ENCODE data around the gene TMEM170A. TPM values are rescaled to one million over a fixed set of nuclear protein-coding genes. Genes with fewer than 3 reads are reported as not detected.
A peak's percentile ranks its signal among the peaks of the same experiment; 100 is the strongest.
"Not testable (repeated sequence)": the region's sequence is repeated elsewhere in the genome, so short reads cannot be mapped to it uniquely, and the experiment has no call there.

TMEM170A gene
- total RNA-seq, 1 experiment from 2014 or later = 21.6 TPM

GRCh38 chr16:75446416-75446815 is 18.1 kb downstream of the TMEM170A start:
- H3K36me3 ChIP-seq = 0 out of 2 replicates have a peak, but pooled peaks cover 4% of the 10 kb centered on the region
- no peak for DNase-seq
- no peaks in the 10 kb centered on the region for H3K9me3 ChIP-seq (replicated peaks)
- H3K4me3 ChIP-seq = no peak overlapping the region
- no peaks in the 10 kb centered on the region for H3K27me3 ChIP-seq
- H3K4me1 ChIP-seq = no peaks in the 10 kb centered on the region
- no peak overlapping the region for H3K27ac ChIP-seq

GRCh38 chr16:75445298-75445697 is 19.2 kb downstream of the TMEM170A start:
- no peaks in the 10 kb centered on the region for H3K9me3 ChIP-seq (replicated peaks)
- no peaks in the 10 kb centered on the region for H3K4me1 ChIP-seq

DNA sequence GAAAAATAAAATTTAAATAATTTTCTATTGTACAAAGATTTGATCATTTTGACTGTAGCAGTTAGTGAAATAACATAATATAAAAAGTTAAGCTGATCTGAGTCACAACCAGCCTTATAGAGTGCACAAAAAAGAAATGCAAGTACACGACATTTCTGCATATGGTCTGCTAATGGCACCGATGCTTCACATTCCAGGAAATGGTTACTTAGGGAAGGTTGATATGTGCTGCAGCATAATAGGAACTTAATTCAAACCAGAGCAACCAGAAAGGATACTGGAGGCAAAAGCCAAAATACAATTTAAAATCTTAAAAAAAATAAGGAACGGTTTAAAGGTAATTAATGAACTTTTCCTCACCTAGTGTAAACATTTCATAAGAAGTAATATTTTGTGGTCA is 21.2 kb downstream of the TMEM170A start:
- no peaks in the 10 kb centered on the region for H3K27me3 ChIP-seq
- H3K27ac ChIP-seq = no peak overlapping the region
- no peaks in the 10 kb centered on the region for H3K4me1 ChIP-seq
- DNase-seq = no peak
- no peak overlapping the region for H3K4me3 ChIP-seq
- 0 out of 2 replicates have a peak, but pooled peaks cover 4% of the 10 kb centered on the region for H3K36me3 ChIP-seq
- H3K9me3 ChIP-seq (replicated peaks) = no peaks in the 10 kb centered on the region

More at GRCh38 chr16:75445298-75445697, 19.2 kb downstream of the TMEM170A start:
- H3K36me3 ChIP-seq = 0 out of 2 replicates have a peak, but pooled peaks cover 4% of the 10 kb centered on the region
- no peak overlapping the region for H3K27ac ChIP-seq
- H3K27me3 ChIP-seq = no peaks in the 10 kb centered on the region
- H3K4me3 ChIP-seq = no peak overlapping the region
- DNase-seq = no peak

DNA sequence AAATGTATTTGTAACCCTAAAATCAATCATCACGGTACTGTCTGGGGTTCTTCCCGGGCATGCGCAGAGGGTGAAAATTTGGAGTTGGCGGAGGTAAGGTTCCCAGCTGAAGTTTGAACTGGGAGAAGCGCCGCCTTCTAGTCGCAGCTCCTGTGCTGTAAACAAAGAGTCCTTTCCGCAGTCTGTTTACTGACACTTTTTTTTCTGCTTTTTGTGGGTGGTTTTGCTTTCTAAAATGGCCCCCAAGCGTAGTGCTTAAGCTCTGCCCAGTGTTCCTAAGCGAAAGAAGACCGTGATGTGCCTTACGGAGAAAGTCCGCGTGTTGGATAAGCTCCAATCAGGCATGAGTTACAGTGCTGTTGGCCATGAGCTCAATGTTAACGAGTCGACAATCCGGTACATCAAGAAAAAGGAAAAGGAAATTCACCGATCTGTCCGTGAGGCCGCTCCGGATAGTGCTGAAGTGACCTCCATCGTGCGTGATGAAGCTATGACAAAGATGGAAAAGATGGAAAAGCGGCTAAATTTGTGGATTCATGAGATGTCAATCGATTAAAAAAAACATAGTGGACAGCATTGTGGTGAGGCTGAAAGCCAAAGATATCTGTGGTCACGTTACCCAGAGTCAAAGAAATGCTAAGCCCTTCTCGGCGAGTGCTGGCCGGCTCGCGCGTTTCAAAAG is 30.6 kb downstream of the TMEM170A start:
- peak overlapping the region; percentile 71 for H3K4me3 ChIP-seq
- H3K27ac ChIP-seq = peak overlapping the region; percentile 82
- H3K27me3 ChIP-seq = no peaks in the 10 kb centered on the region
- no peaks in the 10 kb centered on the region for H3K9me3 ChIP-seq (replicated peaks)
- peak; percentile 54 to 72 for DNase-seq
- H3K36me3 ChIP-seq = no peaks in the 10 kb centered on the region
- H3K4me1 ChIP-seq = no peaks in the 10 kb centered on the region

DNA sequence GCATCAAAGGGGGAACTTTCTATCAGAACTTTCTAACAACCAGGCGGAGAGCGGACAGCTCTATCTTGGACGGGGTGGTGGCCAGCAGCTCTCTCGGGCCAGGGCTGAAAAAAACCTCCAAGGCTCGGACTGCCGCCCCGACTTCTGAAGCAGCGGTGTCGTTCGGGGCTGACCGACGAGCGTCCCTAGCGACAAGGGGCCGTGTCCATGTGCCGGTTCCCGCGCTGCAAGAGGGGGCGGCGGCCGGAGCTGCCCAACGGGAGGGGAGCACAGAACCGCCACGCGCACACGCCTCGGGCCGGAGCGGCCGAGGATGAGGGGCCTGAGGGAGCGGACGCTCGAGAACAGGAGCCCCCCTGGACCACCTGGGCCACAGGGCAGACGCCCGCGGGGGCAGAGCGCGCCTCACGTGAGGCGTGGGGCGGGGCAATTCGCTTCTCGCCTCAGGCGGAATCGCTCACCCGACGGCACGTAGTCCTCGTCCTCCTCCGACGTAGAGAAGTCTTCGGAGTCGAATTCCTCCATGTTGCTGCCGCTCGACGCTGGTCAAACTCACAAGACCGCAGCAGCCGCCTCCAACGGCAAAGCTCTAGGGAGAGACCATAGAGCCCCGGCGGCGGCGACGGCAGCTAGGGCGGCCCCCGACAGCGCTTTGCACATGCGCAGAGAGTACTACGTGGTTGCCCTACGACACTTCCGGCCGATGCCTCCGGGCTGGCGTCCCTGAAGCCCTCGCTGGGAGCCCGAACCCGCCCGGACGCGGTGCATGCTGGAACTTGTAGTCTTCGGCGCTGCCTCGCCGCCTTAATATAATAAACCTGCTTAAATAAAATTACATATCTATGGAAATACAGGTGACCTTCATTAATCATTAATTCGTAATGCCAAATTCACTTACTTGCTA is 31.4 kb downstream of the TMEM170A start, which contains the start of gene CFDP1:
TSS of gene CFDP1 (minus strand) at position 676 of the 904 bp plus-strand sequence. CDS start at position 525, 151 bp downstream.
- Histone ChIP-seq H3K4me1 (no peaks in the 10 kb centered on the region), H3K4me3 (peak within 1 kb of the TSS; percentile 71), H3K9me3 (replicated peaks) (no peaks in the 10 kb centered on the region), H3K27me3 (no peaks in the 10 kb centered on the region), H3K27ac (peak within 1 kb of the TSS; percentile 82), H3K36me3 (no peaks in the 10 kb centered on the region)
- DNase-seq = peak; percentile 90 to 93

DNA sequence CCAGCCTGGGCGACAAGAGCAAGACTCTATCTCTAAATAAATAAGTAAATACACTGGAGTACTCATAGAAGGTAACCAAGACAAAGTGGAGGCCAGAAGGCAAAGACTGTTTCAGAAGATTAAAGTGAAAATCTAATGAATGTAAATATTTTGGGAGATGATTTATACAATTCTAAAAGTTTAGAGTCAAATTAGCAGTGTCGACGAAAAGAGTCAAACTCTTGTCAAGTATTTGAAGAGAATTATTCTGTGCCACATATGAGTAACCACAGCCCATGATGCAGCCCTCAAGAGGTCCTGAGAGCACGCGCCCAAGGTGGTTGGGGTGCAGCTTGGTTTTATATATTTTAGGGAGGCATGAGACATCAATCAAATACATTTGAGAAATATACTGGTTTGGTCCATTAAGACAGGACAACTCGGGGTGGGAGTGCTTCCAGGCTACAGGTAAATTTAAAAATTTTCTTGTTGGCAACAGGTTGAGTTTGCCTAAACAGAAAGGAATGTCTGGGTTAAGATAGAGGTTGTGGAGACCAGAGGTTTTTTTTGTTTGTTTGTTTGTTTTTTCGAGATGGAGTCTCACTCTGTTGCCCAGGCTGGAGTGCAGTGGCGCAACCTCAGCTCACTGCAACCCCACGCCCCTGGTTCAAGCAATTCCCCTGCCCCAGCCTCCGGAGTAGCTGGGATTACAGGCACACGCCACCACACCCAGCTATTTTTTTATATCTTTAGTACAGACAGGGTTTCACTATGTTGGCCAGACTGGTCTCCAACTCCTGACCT is 34.7 kb downstream of the TMEM170A start:
- Histone ChIP-seq H3K27ac (no peak overlapping the region), H3K27me3 (no peaks in the 10 kb centered on the region), H3K9me3 (replicated peaks) (no peaks in the 10 kb centered on the region), H3K4me1 (no peaks in the 10 kb centered on the region), H3K4me3 (no peak overlapping the region), H3K36me3 (no peaks in the 10 kb centered on the region)
- DNase-seq = no peak

- not testable (repeated sequence) for H3K27me3 ChIP-seq; DNase-seq; H3K36me3 ChIP-seq; H3K4me3 ChIP-seq; H3K9me3 ChIP-seq (replicated peaks); H3K27ac ChIP-seq; H3K4me1 ChIP-seq
These were observed 38.0 kb downstream of the TMEM170A start for GRCh38 chr16:75426524-75426923.

GRCh38 chr16:75424105-75424762 is 40.3 kb downstream of the TMEM170A start:
- DNase-seq; H3K4me1 ChIP-seq; H3K9me3 ChIP-seq (replicated peaks); H3K27ac ChIP-seq; H3K4me3 ChIP-seq; H3K36me3 ChIP-seq; H3K27me3 ChIP-seq: not testable (repeated sequence)

- H3K27me3 ChIP-seq = no peaks in the 10 kb centered on the region
- DNase-seq = no peak
- no peak overlapping the region for H3K4me3 ChIP-seq
- no peaks in the 10 kb centered on the region for H3K36me3 ChIP-seq
- H3K9me3 ChIP-seq (replicated peaks) = no peaks in the 10 kb centered on the region
- H3K27ac ChIP-seq = no peak overlapping the region
- H3K4me1 ChIP-seq = 0 out of 2 replicates have a peak, but pooled peaks cover 5% of the 10 kb centered on the region
These were observed 40.8 kb downstream of the TMEM170A start for GRCh38 chr16:75423723-75424104.

DNA sequence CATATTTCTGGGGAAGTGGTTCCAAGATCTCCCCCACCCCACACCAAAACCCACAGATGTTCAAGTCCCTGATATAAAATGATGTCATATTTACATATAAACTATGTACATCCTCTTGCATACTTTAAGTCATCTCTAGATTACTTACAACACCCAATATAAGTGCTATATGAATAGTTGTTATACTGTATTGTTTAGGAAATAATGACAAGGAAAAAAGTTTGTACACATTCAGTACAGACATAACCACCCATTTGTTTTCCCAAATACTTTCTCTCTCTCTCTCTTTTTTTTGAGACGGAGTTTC is 42.7 kb downstream of the TMEM170A start:
- Histone ChIP-seq H3K36me3 (no peaks in the 10 kb centered on the region), H3K27me3 (no peaks in the 10 kb centered on the region), H3K4me1 (0 out of 2 replicates have a peak, but pooled peaks cover 5% of the 10 kb centered on the region), H3K27ac (no peak overlapping the region), H3K4me3 (no peak overlapping the region), H3K9me3 (replicated peaks) (no peaks in the 10 kb centered on the region)
- DNase-seq = no peak

GRCh38 chr16:75420987-75421819 is 43.3 kb downstream of the TMEM170A start:
- H3K27me3 ChIP-seq = no peaks in the 10 kb centered on the region
- H3K4me1 ChIP-seq = 0 out of 2 replicates have a peak, but pooled peaks cover 5% of the 10 kb centered on the region
- no peak overlapping the region for H3K4me3 ChIP-seq
- no peaks in the 10 kb centered on the region for H3K36me3 ChIP-seq
- peak; percentile 64 to 65 for DNase-seq
- no peaks in the 10 kb centered on the region for H3K9me3 ChIP-seq (replicated peaks)
- H3K27ac ChIP-seq = no peak overlapping the region; the same call in 1 of the 2 replicates

DNA sequence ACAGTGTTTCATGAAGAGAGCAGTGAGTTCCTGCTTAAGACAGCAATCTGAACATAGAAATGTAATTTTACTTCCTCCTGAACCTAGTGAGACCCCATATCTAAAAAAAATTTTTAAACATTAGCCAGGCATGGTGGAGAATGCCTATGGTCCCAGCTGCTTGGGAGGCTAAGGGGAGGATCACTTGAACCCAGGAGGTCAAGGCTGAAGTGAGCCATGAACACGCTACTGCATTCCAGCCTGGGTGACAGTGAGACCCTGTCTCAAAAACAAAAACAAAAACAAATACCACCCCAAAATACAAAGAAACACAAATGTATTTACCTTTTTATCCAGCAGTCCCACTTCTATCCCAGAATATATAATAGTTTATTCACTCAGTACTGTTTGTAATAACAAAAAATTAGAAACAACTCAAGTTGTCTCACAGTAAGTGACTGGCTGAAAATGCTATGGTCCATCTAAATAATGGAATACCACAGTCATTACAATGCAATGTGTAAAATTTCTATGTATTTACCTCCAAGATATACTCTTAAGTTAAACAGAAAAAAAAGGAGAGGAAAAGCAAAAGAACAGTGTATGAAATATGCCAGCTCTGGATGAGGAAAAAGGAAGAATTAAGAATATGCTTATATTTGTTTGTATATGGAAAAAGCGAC is 47.5 kb downstream of the TMEM170A start:
- DNase-seq = no peak
- no peak overlapping the region for H3K4me3 ChIP-seq
- no peak overlapping the region for H3K27ac ChIP-seq
- H3K27me3 ChIP-seq = no peaks in the 10 kb centered on the region
- no peaks in the 10 kb centered on the region for H3K9me3 ChIP-seq (replicated peaks)
- 0 out of 2 replicates have a peak, but pooled peaks cover 5% of the 10 kb centered on the region for H3K4me1 ChIP-seq
- H3K36me3 ChIP-seq = no peaks in the 10 kb centered on the region; the same call in 1 of the 2 replicates

All from SJCRH30 (cell line).